IPS-NIHi7 (cell line): ENCODE measurements around the gene RPL22.
A peak's percentile ranks its signal among the peaks of the same experiment; 100 is the strongest.

Source experiments
- DNase-seq: peaks from one replicate; pipeline ENCODE4 v3.0.0; 2012; ENCODE audit warnings: mixed read lengths; ENCODE audit errors: extremely low spot score

RPL22 gene

DNA sequence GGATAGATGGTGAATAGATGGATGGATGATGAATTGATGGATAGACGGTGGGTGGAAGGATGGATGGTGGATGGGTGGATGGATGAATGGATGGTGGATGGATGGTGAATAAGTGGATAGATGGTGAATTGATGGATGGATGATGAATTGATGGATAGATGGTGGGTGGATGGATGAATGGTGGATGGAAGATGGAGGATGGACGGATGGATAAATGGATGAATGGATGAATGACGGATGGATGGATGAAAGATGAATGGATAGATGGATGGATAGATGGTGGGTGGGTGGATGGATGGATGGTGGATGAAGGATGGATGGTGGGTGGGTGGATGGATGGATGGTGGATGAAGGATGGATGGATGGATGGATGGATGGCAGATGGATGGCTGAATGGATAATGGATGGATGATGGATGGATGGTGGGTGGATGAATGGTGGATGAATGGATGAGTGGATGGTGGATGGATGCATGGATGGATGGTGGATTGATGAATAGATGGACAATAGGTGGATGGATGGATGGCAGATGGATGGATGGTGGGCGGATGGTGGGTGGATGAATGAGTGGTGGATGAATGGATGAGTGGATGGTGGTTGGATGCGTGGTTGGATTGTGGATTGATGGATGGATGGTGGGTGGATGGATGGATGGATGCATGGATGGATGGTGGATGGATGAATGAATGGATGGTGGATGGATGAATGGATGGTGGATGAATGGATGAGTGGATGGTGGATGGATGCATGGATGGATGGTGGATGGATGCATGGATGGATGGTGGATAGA, 24.6 kb downstream of the RPL22 start:
- DNase-seq, result no peak

DNA sequence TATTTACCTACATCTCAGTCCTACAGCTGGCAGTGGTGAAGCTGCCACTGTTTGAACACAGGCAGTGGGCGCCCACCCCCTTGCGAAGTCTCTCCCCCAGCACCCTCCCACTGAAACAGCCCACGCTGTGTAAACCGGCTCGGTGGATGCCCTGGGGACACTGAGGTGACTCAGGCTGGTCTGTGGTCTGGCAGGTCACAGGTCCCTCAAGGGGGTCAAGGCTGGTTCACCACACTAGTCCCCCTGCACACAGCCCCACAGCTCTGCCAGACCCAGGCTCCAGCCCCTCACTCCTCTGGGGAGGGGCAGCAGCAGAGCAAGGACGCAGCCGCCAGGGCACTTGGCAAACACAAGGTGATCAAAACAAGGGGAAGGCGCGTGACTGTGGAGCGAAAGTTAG, 26.8 kb downstream of the RPL22 start:
- DNase-seq, result no peak

DNA sequence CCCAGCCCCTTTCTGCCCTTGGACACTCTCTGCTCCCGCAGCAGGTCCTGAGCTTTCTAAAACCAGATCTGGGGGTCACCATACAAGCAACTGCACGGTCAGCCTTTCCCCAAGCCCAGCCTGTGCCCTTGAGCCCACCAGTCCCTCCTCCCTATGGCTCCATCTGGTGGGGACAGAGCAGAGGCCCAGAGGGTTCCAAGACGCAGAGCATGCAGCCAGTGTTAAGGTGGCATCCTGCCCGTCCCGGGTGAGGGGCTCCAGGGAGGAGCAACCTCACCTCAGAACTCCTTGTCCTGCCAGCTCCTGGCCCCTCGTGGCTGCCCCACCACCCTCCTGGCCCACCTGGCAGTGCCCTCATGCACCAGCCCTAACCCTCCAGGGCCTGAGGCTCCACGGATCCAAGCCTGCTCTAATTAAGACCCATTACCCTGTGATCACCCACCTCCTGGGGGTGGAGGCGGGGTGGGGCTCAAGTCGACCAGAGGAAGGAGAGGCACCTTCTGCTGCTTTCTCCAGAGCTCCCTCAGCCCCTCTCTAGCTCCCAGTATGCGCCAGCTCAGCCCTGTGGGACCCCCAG, 27.8 kb downstream of the RPL22 start:
- DNase-seq, result peak; percentile 74

GRCh38 chr1:6170742-6171201, 28.6 kb downstream of the RPL22 start:
- no peak for DNase-seq

- no peak for DNase-seq
Observed at GRCh38 chr1:6170116-6170741, 29.2 kb downstream of the RPL22 start.

DNA sequence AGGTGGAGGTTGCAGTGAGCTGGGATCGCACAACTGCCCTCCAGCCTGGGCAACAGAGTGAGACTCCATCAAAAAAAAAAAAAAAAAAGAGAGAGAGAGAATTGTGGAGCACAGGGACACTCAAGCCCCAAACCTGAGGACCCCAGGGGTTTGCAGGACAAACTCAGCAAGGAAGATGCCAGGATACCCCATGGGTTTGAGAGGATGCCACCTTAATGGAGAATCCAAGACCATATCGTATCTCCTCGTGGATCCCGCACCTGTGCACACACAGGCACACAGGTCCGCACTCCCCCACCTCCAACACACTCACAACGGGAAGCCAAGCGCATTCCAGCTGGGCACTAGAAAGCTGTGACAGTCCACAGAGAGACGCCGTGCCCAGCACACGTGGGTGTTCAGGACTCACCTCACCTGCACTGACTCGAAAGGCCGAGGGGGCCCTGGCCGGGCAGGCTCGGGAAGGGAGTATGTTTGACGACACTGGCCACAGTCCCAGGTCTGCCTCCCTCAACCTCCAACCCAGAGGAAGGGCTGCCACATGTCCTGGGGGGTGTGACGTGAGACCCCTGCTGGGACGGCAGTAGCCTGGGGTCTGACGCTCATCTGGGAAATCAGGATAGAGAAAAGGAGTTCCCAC, 30.3 kb downstream of the RPL22 start:
- DNase-seq, result no peak

DNA sequence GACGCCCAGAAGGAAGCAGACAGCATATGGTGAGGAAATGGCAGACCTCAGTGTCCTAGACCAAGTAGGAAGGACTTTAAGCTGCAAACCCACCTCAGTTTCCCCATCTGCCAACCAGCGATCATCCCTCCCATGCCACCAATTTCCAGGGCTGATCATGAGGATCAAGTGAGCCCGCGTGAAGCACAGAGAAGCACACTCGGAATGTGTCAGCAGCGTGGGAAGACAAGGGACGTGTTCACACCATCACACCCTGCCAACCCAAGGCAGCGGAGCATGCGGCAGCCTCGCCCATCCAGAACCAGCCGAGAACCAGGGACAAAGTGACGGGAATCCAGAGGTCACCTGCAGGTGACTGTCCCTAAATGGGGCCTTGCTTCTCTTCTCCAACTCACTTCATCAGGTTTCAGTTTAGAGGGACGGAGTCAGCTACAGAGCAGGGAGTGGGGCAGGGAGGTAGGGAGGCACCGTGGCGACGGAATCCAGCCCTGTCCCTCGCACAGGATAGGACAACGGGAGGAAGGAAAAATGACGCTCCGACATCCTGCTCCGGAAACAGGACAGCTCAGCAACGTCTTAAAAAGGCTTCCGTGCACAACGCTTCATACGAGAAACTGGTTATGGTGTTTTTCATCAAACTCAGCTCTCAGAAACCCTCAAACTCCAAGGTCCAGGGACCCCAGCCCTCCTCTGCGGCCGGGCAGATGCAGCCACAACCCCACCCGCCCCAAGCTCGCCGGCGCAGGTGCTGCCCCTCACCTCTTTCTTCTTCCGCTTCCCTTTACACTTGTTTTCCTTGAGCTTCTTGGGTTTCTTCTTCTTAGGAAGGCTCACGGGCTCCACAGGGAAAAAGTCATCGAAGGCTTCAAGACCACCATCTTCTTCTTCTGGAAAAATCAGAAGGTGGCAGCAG, 31.7 kb downstream of the RPL22 start:
- no peak for DNase-seq

DNA sequence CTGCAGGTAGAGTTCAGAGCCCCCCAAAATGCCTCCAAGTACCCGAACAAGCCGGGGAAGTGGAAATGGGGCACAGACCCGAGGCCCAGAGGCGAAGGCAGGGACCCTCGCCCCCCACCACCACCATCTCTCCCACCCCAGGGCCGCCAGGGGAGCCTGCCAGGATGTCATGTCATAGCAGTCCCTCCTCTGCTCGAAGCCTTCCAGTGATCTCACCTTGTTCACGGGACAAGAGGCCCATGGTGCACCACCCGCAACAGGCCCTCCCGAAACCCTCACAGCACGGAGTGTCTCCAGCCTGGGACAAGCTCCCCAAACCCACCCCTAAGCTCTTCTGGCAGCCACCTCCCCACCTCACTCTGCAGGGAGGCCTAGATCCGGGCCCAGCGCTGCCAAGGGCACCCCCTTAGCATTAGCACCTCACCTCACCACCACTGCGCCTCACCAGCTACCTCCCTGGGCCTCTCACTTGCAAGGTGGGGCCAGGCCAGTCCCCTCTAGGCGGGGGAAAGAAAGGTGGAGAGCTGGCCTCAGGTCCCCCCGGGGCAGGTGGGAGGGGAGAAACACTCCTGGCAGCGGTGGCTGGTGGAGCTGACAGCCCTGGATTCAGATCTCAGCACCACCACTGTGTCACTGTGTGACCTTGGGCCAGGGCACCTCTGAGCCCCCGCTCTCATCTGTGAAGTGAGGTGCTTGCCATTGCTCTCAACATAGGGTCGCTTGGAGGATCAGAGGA, 32.6 kb downstream of the RPL22 start:
- no peak for DNase-seq

DNA sequence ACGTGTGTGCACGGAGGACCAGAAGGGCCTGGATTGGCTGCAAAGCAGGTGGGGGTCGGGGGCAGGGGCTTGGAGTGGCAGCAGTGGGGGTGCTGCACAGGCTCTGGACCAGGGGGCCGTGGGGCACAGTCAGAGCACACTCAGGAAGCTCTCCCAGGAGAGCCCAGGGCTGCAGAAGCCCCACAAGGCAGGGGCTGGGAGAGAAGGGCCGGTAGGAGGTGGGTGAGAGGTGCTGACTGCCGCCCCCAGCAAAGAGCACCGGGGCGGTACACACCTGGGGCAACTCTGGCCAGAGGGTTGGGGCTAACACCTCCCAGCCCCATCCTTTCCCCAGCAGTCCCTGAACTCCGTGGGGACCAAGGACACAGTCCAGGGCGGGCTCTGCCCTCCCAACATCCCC, 33.2 kb downstream of the RPL22 start:
- DNase-seq, result no peak

GRCh38 chr1:6165441-6165985, 33.9 kb downstream of the RPL22 start:
- no peak for DNase-seq

DNA sequence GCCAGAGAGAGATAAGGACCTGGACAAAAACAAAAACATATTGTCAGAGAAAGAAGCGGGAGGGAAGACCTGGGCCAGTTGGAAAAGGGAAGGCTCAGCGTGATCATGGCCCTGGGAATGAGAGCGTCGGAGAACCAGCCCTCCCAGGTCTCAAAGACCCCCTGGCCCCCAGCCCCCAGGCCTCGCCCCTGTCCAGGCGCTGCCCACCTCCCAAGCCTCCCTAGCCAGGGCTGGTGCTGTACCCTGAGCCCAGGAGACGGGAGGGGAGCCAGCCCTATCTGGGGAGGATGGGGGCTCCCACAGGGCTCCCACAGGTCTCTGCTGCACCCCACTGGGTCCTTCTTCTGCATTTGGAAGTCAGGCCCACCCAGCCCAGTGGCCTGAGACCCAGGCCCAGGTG, 34.4 kb downstream of the RPL22 start:
- DNase-seq, result no peak

GRCh38 chr1:6163973-6164617, 35.3 kb downstream of the RPL22 start:
- DNase-seq, result no peak

DNA sequence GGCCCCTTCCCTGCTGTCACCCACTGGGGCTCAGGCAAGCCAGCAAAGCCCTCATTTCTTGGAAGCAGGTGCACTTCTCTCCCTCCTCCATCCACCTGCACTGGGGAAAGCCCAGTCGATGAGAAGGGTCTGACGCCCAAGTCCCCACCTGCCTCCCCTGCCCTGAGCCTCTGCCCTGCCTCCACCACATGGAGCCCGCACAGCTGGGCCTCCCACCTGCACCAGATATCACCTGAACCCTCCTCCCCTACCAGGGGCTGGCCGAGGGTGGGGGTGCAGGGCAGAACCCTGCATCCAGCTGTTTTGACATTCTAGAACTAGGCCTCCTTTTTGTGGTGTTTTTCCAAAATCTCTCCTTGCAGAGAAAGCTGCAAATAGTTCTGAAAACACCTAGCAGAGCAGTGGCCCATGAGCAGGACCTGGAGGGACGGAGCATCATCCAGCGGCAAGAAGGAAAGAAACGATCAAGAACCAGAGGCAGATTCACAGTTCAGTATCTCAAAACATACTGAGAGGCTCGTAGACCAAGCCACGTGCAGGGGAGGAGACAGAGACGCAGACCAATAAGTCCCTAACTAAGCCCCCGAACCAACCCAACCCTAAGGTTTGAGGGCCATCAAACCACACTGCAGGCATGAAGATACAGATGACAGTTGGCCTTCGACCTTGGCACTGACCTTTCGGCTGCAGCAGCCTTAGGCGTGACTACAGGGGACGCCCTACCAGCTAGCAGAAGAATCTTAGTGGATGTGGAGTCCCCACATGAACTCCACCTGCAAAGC, 36.0 kb downstream of the RPL22 start:
- no peak for DNase-seq

- peak; percentile 70 for DNase-seq
Observed at GRCh38 chr1:6162773-6163172, 36.6 kb downstream of the RPL22 start.

- no peak for DNase-seq
Observed at GRCh38 chr1:6162341-6162740, 37.1 kb downstream of the RPL22 start.

- DNase-seq, result no peak
Observed at GRCh38 chr1:6158181-6158580, 41.2 kb downstream of the RPL22 start.

- DNase-seq, result peak; percentile 61
Observed at GRCh38 chr1:6157528-6158174, 41.7 kb downstream of the RPL22 start.

DNA sequence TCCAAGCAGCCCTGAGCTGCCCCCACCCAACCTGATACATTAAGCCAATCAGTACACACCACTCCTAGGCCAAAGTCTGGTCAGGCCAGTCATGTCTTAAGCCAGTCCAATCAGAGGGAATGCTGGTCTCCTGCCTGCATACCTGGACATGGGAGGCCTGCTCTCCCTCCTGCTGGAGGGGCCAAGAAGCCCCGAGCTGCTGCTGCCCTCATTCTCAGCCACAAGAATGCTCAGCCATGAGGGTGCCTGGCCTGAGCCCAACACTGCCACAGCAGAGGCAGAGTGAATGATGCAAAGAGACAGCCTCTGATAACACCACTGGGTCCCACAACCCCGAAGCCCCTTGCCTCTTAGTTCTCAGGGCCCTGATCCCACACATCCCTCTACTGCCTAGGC, 42.3 kb downstream of the RPL22 start:
- no peak for DNase-seq
